SU-DHL-6 (cell line): ENCODE measurements around the gene TMEM258.

Source experiments
- H2AFZ ChIP-seq: fragments of 200-600 bp; sonication (generic); 2 replicates; pipeline ENCODE4 v1.6.1; 2014; ENCODE audit warnings: low read depth, mild to moderate bottlenecking, moderate library complexity, mixed read lengths, antibody characterized with exemption, low read length; ENCODE audit not compliant: severe bottlenecking
- H3F3A ChIP-seq: fragments of 200-600 bp; shearing (Covaris generic); 2 replicates; pipeline ENCODE4 v1.6.0; 2016; ENCODE audit warnings: antibody characterized with exemption, mild to moderate bottlenecking; ENCODE audit not compliant: insufficient read depth
- H3K27ac ChIP-seq: fragments of 200-600 bp; sonication (generic); 2 replicates; pipeline ENCODE4 v1.5.1; 2016; ENCODE audit warnings: low read depth, mild to moderate bottlenecking, low read length, moderate library complexity, mixed read lengths
- H3K27me3 ChIP-seq: fragments of 200-600 bp; sonication (generic), shearing (Covaris generic); 2 replicates; pipeline ENCODE4 v1.6.0; 2014; ENCODE audit warnings: mild to moderate bottlenecking, low read length
- H3K36me3 ChIP-seq: fragments of 200-600 bp; sonication (generic); 2 replicates; pipeline ENCODE4 v1.6.1; 2014; ENCODE audit warnings: mild to moderate bottlenecking, low read length, mixed read lengths
- H3K4me2 ChIP-seq: fragments of 300-600, 200-600 bp; shearing (Covaris generic), sonication (generic); 2 replicates; pipeline ENCODE4 v1.6.0; 2014; ENCODE audit warnings: low read length, low read depth, mild to moderate bottlenecking; ENCODE audit not compliant: poor library complexity, severe bottlenecking
- H3K4me3 ChIP-seq: fragments of 200-600 bp; sonication (generic); 2 replicates; pipeline ENCODE4 v1.5.1; 2014; ENCODE audit warnings: antibody characterized with exemption, low read length, mild to moderate bottlenecking, mixed read lengths; ENCODE audit not compliant: insufficient read depth, poor library complexity, severe bottlenecking
- H3K79me2 ChIP-seq: fragments of 200-600 bp; sonication (generic); 2 replicates; pipeline ENCODE4 v1.6.1; 2014; ENCODE audit warnings: mild to moderate bottlenecking, low read length, moderate library complexity; ENCODE audit not compliant: insufficient read depth
- H3K9ac ChIP-seq: fragments of 200-600 bp; sonication (generic); 2 replicates; pipeline ENCODE4 v1.7.0; 2014; ENCODE audit warnings: mild to moderate bottlenecking, low read length
- H3K9me2 ChIP-seq: fragments of 200-600 bp; sonication (generic); replicated peaks from 2 replicates; pipeline ENCODE4 v1.6.1; 2014; ENCODE audit warnings: low read length; ENCODE audit not compliant: insufficient read depth
- H3K9me3 ChIP-seq: fragments of 200-600 bp; sonication (generic); 2 replicates; pipeline ENCODE4 v1.6.1; 2014; ENCODE audit warnings: low read length, mixed read lengths; ENCODE audit not compliant: insufficient read depth
- H4K20me1 ChIP-seq: fragments of 200-600 bp; sonication (generic); 2 replicates; pipeline ENCODE4 v1.6.1; 2014; ENCODE audit warnings: low read depth, mild to moderate bottlenecking, antibody characterized with exemption, low read length, moderate library complexity, mixed read lengths
- EZH2phosphoT487 ChIP-seq: fragments of 200-600 bp; sonication (generic), shearing (Covaris generic); conservative IDR thresholded peaks from 2 replicates; pipeline ENCODE4 v1.6.1; 2018; ENCODE audit warnings: mild to moderate bottlenecking, antibody characterized with exemption, low read length, moderate library complexity, mixed read lengths
- TF ChIP-seq, protein P1 (sequence below): fragments of 200-600 bp; sonication (generic); IDR thresholded peaks from one replicate; pipeline ENCODE4 v1.5.1; 2017; ENCODE audit warnings: antibody characterized with exemption, mild to moderate bottlenecking, low read length, moderate library complexity; ENCODE audit not compliant: insufficient read depth, poor library complexity, severe bottlenecking

TMEM258 gene

DNA sequence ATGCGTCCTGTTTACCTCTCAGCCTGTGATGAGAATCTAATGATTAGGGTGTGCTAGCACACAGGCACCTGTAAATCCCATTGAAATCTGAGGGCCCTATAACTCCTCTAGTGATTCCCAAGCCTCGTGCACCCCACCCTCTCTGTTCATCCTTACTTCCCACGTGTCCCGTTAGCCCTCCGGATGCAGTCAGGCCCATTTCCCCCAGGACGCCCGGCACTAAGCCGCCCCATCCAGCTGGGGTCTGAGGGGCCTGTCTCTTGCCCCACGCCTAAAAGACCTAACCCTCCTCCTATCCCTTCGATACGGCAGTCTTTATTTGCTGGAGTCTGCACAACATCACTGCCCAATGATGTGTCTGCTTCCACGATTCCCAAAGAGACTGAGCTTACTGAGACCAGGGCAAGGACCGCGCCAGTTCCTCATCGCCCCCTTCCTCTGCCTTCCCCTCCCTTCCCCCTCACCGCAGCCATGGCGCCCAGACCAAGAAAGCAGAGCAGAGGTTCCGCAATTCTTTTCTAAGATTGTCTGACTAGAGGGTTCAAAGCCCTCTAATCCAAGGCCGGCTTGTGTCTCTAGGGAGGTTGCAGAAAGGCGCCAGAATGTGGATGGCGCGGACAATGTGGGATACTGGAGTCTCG, 34.7 kb upstream of the TMEM258 start:
- no peak for TF ChIP-seq EZH2phosphoT487
- TF ChIP-seq, protein P1, sequence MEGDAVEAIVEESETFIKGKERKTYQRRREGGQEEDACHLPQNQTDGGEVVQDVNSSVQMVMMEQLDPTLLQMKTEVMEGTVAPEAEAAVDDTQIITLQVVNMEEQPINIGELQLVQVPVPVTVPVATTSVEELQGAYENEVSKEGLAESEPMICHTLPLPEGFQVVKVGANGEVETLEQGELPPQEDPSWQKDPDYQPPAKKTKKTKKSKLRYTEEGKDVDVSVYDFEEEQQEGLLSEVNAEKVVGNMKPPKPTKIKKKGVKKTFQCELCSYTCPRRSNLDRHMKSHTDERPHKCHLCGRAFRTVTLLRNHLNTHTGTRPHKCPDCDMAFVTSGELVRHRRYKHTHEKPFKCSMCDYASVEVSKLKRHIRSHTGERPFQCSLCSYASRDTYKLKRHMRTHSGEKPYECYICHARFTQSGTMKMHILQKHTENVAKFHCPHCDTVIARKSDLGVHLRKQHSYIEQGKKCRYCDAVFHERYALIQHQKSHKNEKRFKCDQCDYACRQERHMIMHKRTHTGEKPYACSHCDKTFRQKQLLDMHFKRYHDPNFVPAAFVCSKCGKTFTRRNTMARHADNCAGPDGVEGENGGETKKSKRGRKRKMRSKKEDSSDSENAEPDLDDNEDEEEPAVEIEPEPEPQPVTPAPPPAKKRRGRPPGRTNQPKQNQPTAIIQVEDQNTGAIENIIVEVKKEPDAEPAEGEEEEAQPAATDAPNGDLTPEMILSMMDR: no peak
- H3K4me3 ChIP-seq: peak overlapping the region; percentile 59
- peak overlapping the region; percentile 29 for H2AFZ ChIP-seq
- no peaks in the 10 kb centered on the region for H3K9me2 ChIP-seq
- H3K9ac ChIP-seq: peak overlapping the region; percentile 81
- H3K36me3 ChIP-seq: no peaks in the 10 kb centered on the region
- no peaks in the 10 kb centered on the region for H3K9me3 ChIP-seq
- peak overlapping the region; percentile 75 for H3K27ac ChIP-seq
- H4K20me1 ChIP-seq: no peaks in the 10 kb centered on the region
- H3K4me2 ChIP-seq: peak overlapping the region; percentile 84
- H3K27me3 ChIP-seq: no peaks in the 10 kb centered on the region
- H3K79me2 ChIP-seq: peaks cover 33% of the 10 kb centered on the region
- H3F3A ChIP-seq: 0 out of 2 replicates have a peak, but pooled peaks cover 5% of the 10 kb centered on the region

DNA sequence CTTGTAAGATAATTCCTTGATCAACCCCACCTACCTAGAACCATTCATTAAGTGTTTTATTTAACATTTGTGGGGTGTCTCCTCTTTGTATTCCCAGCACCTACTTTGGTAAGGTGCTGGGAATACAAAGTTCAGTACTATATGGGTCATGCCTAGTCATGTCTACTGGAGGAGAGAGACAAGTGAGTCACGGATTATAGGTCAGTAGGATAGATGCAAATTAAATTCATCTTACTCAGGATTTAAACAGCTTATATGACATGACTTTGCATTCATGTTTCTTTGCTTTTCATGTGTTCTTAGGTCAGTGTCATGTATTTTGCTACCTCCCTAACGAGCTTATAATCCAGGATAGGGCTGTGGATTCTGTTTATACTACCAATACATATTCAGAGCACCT, 27.8 kb upstream of the TMEM258 start:
- Histone ChIP-seq H3K9me2 (no peaks in the 10 kb centered on the region), H3K9ac (no peak overlapping the region), H3K4me2 (no peak overlapping the region), H3K36me3 (no peaks in the 10 kb centered on the region), H3K4me3 (no peak overlapping the region), H4K20me1 (no peaks in the 10 kb centered on the region), H3F3A (peaks cover 14% of the 10 kb centered on the region), H2AFZ (no peak overlapping the region), H3K79me2 (0 out of 2 replicates have a peak, but pooled peaks cover 5% of the 10 kb centered on the region), H3K27me3 (no peaks in the 10 kb centered on the region), H3K9me3 (no peaks in the 10 kb centered on the region), H3K27ac (no peak overlapping the region)
- TF ChIP-seq EZH2phosphoT487: no peak
- TF ChIP-seq, protein P1: no peak

DNA sequence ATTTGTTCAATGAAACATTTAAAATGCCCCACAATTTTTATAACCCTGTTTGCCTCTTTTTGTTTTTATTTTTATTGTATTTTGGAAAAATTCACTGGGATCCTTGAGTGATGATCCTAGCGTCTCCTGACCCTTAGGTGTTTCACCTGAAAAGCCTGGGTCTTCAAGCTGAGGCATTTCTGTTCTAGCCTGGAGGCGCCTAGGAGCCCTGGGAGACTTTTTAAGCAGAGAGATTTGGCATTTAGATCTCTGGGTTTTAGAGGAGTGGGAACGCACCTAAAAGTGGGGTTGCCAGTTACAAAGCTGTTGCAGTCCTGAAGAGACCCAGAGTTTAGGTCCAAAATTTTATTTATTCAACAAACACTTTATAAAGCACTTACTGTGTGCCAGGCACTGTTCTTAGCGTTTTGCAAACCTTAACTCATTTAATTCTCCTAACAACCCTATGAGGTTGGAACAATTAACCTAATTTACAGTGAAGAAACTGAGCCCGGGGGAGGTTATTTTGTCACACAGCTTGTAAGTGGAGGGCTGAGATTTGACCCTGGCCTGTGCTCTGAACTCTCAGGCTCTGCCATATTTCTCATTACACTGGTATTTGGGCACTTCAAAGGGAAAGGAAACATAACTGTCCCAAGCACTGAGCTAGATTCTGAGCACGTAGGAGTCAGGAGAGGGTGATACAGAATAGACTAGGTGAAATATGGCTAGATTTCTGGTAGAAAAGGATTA, 25.2 kb upstream of the TMEM258 start:
- Histone ChIP-seq H3K9ac (peak overlapping the region; percentile 73), H3K9me2 (no peaks in the 10 kb centered on the region), H2AFZ (peak overlapping the region; percentile 65), H3K4me2 (peak overlapping the region; percentile 64), H4K20me1 (no peaks in the 10 kb centered on the region), H3K79me2 (0 out of 2 replicates have a peak, but pooled peaks cover 10% of the 10 kb centered on the region), H3F3A (peaks cover 20% of the 10 kb centered on the region), H3K27ac (0 out of 2 replicates have a peak overlapping the region, but pooled peaks have one; percentile 10), H3K4me3 (peak overlapping the region; percentile 64), H3K27me3 (no peaks in the 10 kb centered on the region), H3K9me3 (no peaks in the 10 kb centered on the region), H3K36me3 (no peaks in the 10 kb centered on the region)
- no peak for TF ChIP-seq EZH2phosphoT487
- TF ChIP-seq, protein P1: no peak
